NCI-H510A treated with DMSO at 0.1 percent for 48 hours (cell line): ENCODE results near the gene DNAJC18.
"Not testable (repeated sequence)": the region's sequence is repeated elsewhere in the genome, so short reads cannot be mapped to it uniquely, and the experiment has no call there.

ENCODE experiments used
- DNase-seq: peaks from one replicate; lab custom pipeline; 2025; lab: John Stamatoyannopoulos, UW

DNAJC18 gene

DNA sequence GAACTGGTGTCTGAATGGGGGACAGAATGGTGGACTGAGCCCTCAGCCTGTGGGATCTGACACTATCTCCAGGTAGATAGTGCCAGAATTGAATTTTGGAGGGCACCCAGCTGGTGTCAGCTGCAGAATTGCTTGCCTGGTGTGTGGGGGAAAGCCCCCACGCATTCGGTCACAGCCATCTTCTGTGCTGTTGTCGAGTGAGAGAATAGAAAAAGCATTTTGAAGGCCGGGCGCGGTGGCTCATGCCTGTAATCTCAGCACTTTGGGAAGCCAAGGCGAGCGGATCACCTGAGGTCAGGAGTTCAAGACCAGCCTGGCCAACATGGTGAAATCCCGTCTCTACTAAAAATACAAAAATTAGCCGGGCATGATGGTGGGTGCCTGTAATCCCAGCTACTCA lies 52.4 kb downstream of the DNAJC18 start:
- DNase-seq, result not testable (repeated sequence)

DNA sequence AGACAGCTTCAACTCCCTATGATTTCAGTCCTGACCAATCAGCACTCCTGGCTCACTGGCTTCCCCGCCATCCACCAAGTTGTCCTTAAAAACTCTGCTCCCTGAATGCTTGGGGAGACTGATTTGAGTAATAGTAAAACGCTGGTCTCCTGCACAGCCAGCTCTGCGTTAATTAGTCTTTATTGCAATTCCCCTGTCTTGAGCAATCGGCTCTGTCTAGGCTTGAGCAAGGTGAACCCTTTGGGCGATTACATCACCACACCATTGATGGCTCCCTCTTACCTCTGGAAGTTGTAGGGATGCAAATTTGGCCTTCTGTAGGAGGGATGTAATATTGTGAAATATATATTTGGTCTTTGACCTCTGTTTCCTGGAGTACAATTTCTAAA lies 53.3 kb downstream of the DNAJC18 start:
- DNase-seq, result no peak

DNA sequence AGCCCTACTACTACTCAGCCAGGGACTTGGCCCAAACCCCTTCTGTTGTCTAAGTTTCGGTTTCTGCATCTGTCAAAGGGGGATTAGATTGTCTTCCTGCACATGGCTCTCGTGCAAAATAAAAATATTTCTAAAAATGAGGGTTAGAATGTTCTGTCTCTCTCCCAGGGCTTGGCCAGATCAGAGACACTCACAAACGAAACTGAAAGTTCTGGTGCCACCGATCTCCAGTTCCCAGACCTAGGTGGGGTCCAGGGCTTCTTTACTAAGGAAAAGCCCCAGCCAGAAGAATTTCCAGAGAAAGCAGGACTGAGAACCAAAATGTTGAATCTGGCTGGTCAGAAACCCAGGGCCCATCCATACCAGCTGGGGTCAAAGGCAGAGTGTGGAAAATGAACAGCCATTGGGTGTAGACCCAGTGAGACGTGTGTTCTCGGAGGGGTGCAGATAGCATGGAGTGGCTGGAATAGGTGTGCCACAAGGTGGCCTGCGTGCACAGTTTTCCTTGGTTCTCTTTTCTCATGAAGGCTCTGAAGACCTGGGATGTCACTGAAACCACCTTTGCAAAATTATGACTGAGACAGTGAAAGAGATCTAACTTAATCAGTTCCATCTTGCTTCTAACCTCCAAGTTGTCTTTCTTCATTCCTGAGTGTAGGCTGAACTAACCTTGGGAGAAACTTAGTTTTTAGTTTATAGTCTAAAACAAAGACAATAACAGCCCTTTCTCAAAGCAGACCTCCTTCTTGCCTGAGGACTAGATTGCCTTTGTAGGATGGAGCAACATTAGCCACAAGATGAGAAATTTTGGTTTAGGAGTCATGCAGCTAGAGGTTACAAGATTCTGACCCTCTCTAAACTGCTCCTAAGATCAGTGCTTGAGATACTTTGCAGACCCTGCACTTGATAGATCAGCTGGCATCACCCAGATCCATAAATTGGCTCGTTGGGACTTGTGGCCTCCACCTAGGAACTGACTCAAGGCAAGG lies 54.0 kb downstream of the DNAJC18 start:
- no peak for DNase-seq

- DNase-seq, result no peak
Measured at GRCh38 chr5:139384591-139385051, 54.7 kb downstream of the DNAJC18 start.

GRCh38 chr5:139383993-139384590 lies 55.2 kb downstream of the DNAJC18 start:
- DNase-seq, result no peak

DNA sequence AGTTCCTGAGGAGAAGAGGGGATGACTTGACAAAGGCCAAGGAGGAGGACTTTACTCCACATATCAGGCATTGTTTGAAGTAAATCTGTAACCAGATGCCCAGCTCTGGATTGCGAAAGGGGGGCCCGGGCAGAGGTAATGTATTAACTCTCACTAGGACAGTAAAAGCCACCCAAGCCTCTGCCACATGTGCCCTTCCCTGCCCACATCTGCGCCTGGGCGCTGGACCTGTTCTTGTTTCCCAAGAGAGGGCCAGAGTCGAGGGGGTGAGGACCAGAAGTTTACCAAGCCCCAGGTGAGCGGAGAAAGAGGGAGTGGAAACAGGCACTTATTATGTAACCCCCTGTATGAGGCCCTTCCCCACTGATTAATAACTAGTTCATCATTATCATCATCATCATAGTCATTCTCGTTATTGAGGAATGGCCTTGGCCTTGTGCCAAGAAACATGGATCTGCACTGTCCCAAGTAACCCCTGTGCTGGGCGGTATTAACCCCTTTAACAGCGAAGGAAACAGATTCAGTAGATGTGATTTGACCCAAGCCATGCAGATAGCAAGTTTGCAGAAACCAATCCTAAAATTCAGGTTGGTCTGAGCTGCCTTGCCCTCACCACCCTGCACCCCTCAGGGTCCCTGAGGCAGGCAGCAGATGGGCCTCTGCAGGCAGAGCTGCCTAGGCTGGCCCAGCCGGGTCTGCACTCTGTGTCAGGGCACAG lies 55.9 kb downstream of the DNAJC18 start, which contains the start of gene SLC23A1:
TSS of gene SLC23A1 (minus strand) at position 23 of the 718 bp plus-strand sequence. CDS start 44 bp downstream, outside the sequence.
- DNase-seq, result no peak

DNA sequence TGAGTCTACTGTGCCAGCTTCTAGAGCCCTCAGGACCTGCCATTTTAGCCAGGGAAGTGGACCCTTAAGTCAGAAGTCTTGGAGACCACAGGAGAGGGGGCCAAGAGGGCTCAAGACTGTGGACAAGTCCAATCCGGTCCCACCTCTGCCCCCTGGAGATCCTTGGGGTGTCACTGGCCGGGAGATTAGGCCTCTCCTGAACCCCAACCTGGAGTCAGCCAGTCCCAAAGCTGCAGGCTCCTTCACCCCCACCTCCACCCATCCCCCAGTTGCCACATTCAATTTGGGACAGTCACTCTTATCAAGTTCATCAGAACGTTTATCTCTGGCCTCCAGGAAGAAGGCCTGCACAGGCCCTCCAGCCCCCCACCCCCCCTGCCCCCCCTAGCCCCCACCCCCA lies 56.5 kb downstream of the DNAJC18 start:
- no peak for DNase-seq

GRCh38 chr5:139381837-139382761 lies 57.2 kb downstream of the DNAJC18 start:
- no peak for DNase-seq

GRCh38 chr5:139379626-139380449 lies 59.5 kb downstream of the DNAJC18 start:
- no peak for DNase-seq

GRCh38 chr5:139378941-139379361 lies 60.4 kb downstream of the DNAJC18 start:
- no peak for DNase-seq

DNA sequence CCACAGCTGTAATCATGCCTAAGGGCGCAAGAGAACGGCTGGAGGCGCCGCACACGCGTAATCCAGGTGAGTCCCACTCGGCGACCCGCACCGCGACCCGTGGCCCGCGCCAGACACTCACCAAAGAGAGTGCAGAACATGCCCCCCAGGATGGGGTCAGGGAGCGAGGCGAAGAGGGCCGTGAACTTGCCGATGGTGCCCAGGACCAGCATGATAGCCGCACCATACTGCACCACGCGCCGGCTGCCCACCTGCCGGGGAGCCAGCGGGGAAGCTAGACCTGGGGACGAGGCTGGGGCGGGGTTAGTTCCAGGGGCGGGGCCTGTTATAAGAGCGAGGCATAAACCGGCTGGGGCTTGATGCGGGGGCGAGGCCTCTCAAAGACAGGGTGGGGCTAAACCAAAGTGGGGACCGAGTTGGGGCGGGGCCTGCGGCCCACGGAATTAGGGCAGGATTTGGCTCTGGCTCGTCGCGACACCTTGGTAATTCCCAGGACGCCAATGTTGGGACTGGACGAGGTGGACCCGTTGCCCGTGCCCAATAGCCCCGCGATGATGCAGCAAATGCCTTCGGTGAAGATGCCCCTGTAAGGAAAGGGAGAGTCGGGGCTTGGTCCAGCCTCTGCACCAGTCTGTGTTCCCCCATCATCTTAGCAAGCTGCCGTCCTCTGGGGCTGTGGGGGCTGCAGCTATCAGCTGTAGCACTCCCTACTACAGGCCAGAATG lies 61.1 kb downstream of the DNAJC18 start:
- no peak for DNase-seq

DNA sequence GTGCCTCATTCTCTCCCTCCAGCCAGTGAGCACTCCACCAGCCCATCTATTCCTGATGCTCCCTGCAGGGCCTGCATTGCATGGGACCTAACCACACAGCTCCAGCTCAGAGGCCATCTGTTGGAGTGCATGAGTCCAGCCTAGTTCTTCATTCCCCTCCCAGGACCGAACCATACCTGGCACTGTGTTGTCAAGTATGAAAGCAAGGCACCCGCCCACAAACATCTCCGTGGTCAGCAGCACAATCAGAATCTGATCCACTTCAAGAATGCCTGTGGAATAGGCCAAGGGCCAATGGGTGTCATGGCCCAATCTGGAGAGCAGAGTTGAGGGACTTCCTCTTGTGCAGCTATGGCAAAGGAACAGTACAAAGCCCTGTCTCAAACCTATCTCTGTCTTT lies 62.1 kb downstream of the DNAJC18 start:
- DNase-seq, result no peak

DNA sequence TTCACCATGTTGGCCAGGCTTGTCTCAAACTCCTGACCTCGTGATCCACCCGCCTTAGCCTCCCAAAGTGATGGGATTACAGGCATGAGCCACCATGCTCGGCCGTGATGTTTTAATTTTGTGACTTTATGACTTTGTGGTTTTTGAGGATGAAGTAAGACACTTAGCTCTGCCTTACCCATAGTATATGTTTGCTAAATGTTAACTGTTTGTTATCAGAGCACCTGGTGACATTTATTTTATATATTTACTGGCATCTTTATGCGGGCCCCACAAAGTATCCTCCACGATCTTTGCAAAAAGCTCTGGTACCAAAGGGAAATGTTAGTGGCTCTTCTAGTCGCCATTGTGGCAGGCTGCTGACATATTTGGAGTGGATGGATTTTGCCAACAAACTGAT lies 63.0 kb downstream of the DNAJC18 start:
- no peak for DNase-seq

GRCh38 chr5:139374909-139375308 lies 64.4 kb downstream of the DNAJC18 start:
- DNase-seq, result no peak

DNA sequence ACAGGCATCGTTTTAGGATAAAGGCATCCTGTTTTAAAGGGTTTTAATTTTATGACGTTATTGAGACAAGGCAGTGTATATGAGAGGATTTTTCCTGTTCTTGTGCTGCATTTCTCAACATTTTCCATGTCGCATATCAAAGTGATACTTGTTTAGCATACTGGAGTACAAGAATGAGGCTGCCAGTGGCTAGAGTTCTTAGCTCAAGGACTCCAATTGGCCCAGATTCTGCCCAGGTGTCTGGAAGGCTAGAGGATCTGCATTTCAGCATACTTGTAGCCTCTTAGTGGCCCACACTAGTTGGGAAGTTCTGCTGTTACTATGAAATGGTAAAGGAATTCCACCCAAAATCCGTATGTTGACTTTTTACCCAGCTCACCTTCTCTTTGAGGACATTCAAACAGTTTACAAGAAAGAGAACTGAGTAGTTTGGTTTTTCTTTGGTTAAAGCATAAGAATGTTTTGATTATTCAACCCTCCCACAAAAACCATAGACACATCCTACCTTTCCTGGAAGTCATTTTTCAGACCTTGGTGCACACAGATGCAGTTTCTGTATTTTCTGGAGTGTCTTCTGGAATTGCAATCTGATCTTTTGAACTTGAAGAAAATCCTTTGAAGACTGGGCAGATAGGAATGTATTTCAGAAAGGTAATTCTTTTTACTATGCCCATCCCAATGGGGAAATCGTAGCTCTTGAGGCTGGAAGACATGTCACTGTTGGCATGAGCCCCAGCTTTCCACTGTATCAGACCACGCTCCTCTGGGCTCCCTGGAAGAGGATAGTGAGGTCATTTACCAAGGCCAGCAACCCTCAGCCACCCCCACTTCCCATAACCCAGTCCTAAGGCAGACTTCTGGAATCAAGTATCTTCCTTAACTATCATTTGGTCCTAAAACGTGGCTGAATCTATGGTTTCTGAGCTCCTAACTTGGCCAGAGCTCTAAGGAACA lies 67.6 kb downstream of the DNAJC18 start:
- DNase-seq, result no peak

DNA sequence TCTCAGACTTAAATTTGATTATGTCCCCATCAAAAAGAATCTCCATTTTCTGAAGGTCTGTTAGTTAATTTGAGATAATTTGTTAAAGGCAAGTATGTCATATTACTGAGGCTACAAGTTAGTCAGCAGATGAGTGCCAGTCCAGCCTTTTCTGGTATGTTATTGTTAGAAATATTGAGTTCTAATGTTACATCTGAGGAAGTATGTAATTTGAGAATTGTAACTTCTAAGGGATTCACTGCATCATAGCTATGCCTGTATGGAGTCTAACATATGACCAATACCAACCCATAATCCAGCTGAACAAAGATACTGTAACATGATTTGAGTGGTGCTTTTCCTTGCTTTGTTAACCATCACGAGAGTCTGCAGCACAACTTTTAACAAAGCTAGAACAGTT lies 70.1 kb downstream of the DNAJC18 start:
- no peak for DNase-seq

DNA sequence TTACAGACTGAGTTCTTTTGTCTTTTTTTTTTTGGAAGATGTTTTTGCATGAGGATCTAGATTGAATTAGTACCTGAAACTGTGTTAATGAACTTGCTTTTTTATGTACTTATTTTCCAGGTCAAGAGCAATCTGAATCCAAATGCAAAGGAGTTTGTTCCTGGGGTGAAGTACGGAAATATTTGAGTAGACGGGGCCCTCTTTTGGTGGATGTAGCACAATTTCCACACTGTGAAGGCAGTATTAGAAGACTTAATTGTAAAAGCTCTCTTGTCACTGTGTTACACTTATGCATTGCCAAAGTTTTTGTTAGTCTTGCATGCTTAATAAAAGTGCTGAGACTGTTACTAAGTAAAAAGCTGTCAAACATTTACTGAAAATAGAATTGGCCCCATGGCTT lies 70.7 kb downstream of the DNAJC18 start:
- DNase-seq, result no peak

DNA sequence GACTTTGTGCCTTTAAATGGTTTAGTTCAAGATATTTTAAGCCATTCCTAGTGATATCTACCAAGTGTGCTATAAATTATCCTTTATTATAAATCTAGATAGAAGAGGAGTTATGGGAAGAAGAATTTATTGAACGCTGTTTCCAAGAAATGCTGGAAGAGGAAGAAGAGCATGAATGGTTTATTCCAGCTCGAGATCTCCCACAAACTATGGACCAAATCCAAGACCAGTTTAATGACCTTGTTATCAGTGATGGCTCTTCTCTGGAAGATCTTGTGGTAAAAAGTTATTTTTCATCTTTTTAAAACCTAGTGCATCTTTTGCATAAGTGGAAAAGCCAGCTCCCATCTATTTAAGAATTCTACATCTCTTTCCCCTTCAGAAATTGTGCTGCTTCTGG lies 74.9 kb downstream of the DNAJC18 start:
- no peak for DNase-seq

DNA sequence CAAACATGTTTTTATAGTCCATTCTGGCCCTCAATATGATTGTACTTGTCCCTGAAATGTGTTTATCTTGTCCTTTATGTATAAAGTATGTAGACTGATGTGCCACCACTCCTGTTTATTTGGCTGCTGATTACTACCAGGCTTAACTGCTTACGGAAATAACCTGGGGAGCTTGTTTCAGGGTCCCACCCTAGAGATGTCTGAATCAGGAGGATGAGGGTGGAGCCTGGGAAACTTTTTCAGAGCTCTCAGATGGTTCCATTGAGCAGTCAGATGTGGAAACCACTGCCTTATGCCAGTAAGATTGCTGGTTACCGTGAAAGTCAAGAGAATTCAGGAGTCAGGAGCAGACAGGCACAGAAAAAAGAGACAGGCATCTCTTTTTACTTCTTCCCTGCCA lies 75.4 kb downstream of the DNAJC18 start:
- no peak for DNase-seq
